Activated CD4-positive, alpha-beta T cell treated with anti-CD3 and anti-CD28 coated beads, Interleukin-2, amount 10 ng/mL, durations not matched to agents 7 days and 5 days (primary cell): Measurements from ENCODE around the gene SLX4IP. TPM values are rescaled to one million over a fixed set of nuclear protein-coding genes. Genes with fewer than 3 reads are reported as not detected.

Source experiments
- CTCF ChIA-PET: fragments of 350-600 bp; sonication (Branson Sonifier 250); formaldehyde crosslinking; loops from one replicate; lab custom pipeline; 2021; ENCODE audit warnings: antibody characterized with exemption; lab: Charles Lee
- POLR2A ChIA-PET: fragments of 350-600 bp; sonication (Branson Sonifier 250); formaldehyde crosslinking; loops from one replicate; lab custom pipeline; 2021; ENCODE audit warnings: antibody characterized with exemption; lab: Charles Lee
- DNase-seq: peaks from one replicate; pipeline ENCODE4 v3.0.0-alpha.2; 2020
- H3K27ac Mint-ChIP-seq: one replicate; pipeline ENCODE4 v1.8.0; 2021; ENCODE audit warnings: mild to moderate bottlenecking, moderate library complexity, mixed read lengths
- H3K27me3 Mint-ChIP-seq: one replicate; pipeline ENCODE4 v1.8.0; 2021; ENCODE audit warnings: mixed read lengths
- H3K36me3 Mint-ChIP-seq: one replicate; pipeline ENCODE4 v1.8.0; 2021; ENCODE audit warnings: low read depth, mixed read lengths
- H3K4me1 Mint-ChIP-seq: one replicate; pipeline ENCODE4 v1.8.0; 2021; ENCODE audit warnings: mixed read lengths
- H3K4me3 Mint-ChIP-seq: one replicate; pipeline ENCODE4 v1.8.0; 2021; ENCODE audit warnings: mild to moderate bottlenecking, moderate library complexity, mixed read lengths
- H3K9me3 Mint-ChIP-seq: one replicate; pipeline ENCODE4 v1.8.0; 2021; ENCODE audit warnings: mixed read lengths
- total RNA-seq, 2 experiments: library from RNA; stranded (reverse); gene quantifications; one replicate each; pipeline ENCODE4 v1.2.3, GENCODE V29; 2021

SLX4IP gene
- total RNA-seq, 2 experiments from 2014 or later: 9.2 to 9.5 TPM

- no peak overlapping the region for H3K4me3 Mint-ChIP-seq
- H3K27me3 Mint-ChIP-seq: no peaks in the 10 kb centered on the region
- H3K9me3 Mint-ChIP-seq: no peaks in the 10 kb centered on the region
- no peak overlapping the region for H3K27ac Mint-ChIP-seq
- peaks cover 33% of the 10 kb centered on the region for H3K4me1 Mint-ChIP-seq
- DNase-seq: no peak
- ChIA-PET CTCF (no interaction called here), POLR2A (no interaction called here)
- H3K36me3 Mint-ChIP-seq: peaks cover 5% of the 10 kb centered on the region
Observed at GRCh38 chr20:10492065-10492464, 57.0 kb downstream of the SLX4IP start.

- ChIA-PET POLR2A (no interaction called here), CTCF (no interaction called here)
- no peak overlapping the region for H3K4me3 Mint-ChIP-seq
- H3K9me3 Mint-ChIP-seq: no peaks in the 10 kb centered on the region
- no peak for DNase-seq
- peaks cover 5% of the 10 kb centered on the region for H3K36me3 Mint-ChIP-seq
- H3K27me3 Mint-ChIP-seq: no peaks in the 10 kb centered on the region
- peaks cover 33% of the 10 kb centered on the region for H3K4me1 Mint-ChIP-seq
- no peak overlapping the region for H3K27ac Mint-ChIP-seq
Observed at GRCh38 chr20:10492844-10493243, 57.7 kb downstream of the SLX4IP start.

- no peak for DNase-seq
- Mint-ChIP-seq H3K36me3 (peaks cover 5% of the 10 kb centered on the region), H3K4me1 (peaks cover 34% of the 10 kb centered on the region), H3K27me3 (no peaks in the 10 kb centered on the region), H3K27ac (no peak overlapping the region), H3K4me3 (no peak overlapping the region), H3K9me3 (no peaks in the 10 kb centered on the region)
- POLR2A ChIA-PET: no interaction called here
- CTCF ChIA-PET: no interaction called here
Observed at GRCh38 chr20:10495173-10495572, 60.1 kb downstream of the SLX4IP start.

GRCh38 chr20:10496465-10496864, 61.4 kb downstream of the SLX4IP start:
- H3K36me3 Mint-ChIP-seq: no peaks in the 10 kb centered on the region
- no peak overlapping the region for H3K4me3 Mint-ChIP-seq
- H3K27me3 Mint-ChIP-seq: no peaks in the 10 kb centered on the region
- DNase-seq: no peak
- H3K27ac Mint-ChIP-seq: no peak overlapping the region
- H3K9me3 Mint-ChIP-seq: no peaks in the 10 kb centered on the region
- CTCF ChIA-PET: no interaction called here
- H3K4me1 Mint-ChIP-seq: peaks cover 36% of the 10 kb centered on the region
- POLR2A ChIA-PET: no interaction called here

GRCh38 chr20:10497283-10497682, 62.2 kb downstream of the SLX4IP start:
- H3K4me1 Mint-ChIP-seq: peaks cover 44% of the 10 kb centered on the region
- H3K36me3 Mint-ChIP-seq: peaks cover under 1% of the 10 kb centered on the region
- DNase-seq: no peak
- no peak overlapping the region for H3K27ac Mint-ChIP-seq
- H3K9me3 Mint-ChIP-seq: no peaks in the 10 kb centered on the region
- no peak overlapping the region for H3K4me3 Mint-ChIP-seq
- POLR2A ChIA-PET: no interaction called here
- H3K27me3 Mint-ChIP-seq: no peaks in the 10 kb centered on the region
- CTCF ChIA-PET: no interaction called here

GRCh38 chr20:10497791-10498190, 62.7 kb downstream of the SLX4IP start:
- ChIA-PET CTCF (no interaction called here), POLR2A (no interaction called here)
- Mint-ChIP-seq H3K9me3 (no peaks in the 10 kb centered on the region), H3K4me1 (peaks cover 49% of the 10 kb centered on the region), H3K4me3 (no peak overlapping the region), H3K36me3 (peaks cover 5% of the 10 kb centered on the region), H3K27me3 (no peaks in the 10 kb centered on the region), H3K27ac (no peak overlapping the region)
- no peak for DNase-seq

GRCh38 chr20:10498200-10498599, 63.1 kb downstream of the SLX4IP start:
- no peak overlapping the region for H3K27ac Mint-ChIP-seq
- H3K27me3 Mint-ChIP-seq: no peaks in the 10 kb centered on the region
- POLR2A ChIA-PET: no interaction called here
- peaks cover 53% of the 10 kb centered on the region for H3K4me1 Mint-ChIP-seq
- peaks cover 8% of the 10 kb centered on the region for H3K36me3 Mint-ChIP-seq
- CTCF ChIA-PET: no interaction called here
- no peaks in the 10 kb centered on the region for H3K9me3 Mint-ChIP-seq
- H3K4me3 Mint-ChIP-seq: no peak overlapping the region
- DNase-seq: no peak

GRCh38 chr20:10501402-10501801, 66.3 kb downstream of the SLX4IP start:
- H3K36me3 Mint-ChIP-seq: peaks cover 8% of the 10 kb centered on the region
- no peaks in the 10 kb centered on the region for H3K9me3 Mint-ChIP-seq
- no peaks in the 10 kb centered on the region for H3K27me3 Mint-ChIP-seq
- peak; percentile 37 for DNase-seq
- peaks cover 42% of the 10 kb centered on the region for H3K4me1 Mint-ChIP-seq
- POLR2A ChIA-PET: no interaction called here
- H3K27ac Mint-ChIP-seq: peak overlapping the region; percentile 96
- CTCF ChIA-PET: no interaction called here
- peak overlapping the region; percentile 78 for H3K4me3 Mint-ChIP-seq

GRCh38 chr20:10502098-10502526, 67.0 kb downstream of the SLX4IP start:
- Mint-ChIP-seq H3K4me1 (peaks cover 44% of the 10 kb centered on the region), H3K4me3 (peak overlapping the region; percentile 78)
- CTCF ChIA-PET: no interaction called here

GRCh38 chr20:10504608-10504993, 69.5 kb downstream of the SLX4IP start:
- ChIA-PET POLR2A (no interaction called here), CTCF (interaction anchor here (1.9 kb wide), 1 partner anchor 10 kb away, joined by 5 read pairs; no protein-coding TSS in a partner anchor)
- H3K27me3 Mint-ChIP-seq: no peaks in the 10 kb centered on the region
- H3K4me1 Mint-ChIP-seq: peaks cover 39% of the 10 kb centered on the region
- H3K4me3 Mint-ChIP-seq: no peak overlapping the region
- DNase-seq: no peak
- H3K27ac Mint-ChIP-seq: no peak overlapping the region
- peaks cover 8% of the 10 kb centered on the region for H3K36me3 Mint-ChIP-seq
- H3K9me3 Mint-ChIP-seq: no peaks in the 10 kb centered on the region

More at GRCh38 chr20:10502098-10502526, 67.0 kb downstream of the SLX4IP start:
- Mint-ChIP-seq H3K36me3 (peaks cover 8% of the 10 kb centered on the region), H3K27me3 (no peaks in the 10 kb centered on the region), H3K27ac (peak overlapping the region; percentile 96), H3K9me3 (no peaks in the 10 kb centered on the region)
- POLR2A ChIA-PET: no interaction called here
- peak; percentile 37 for DNase-seq

- Mint-ChIP-seq H3K27ac (no peak overlapping the region), H3K36me3 (peaks cover 8% of the 10 kb centered on the region), H3K27me3 (no peaks in the 10 kb centered on the region), H3K4me1 (peaks cover 36% of the 10 kb centered on the region), H3K9me3 (no peaks in the 10 kb centered on the region), H3K4me3 (no peak overlapping the region)
- ChIA-PET CTCF (interaction anchor here (1.9 kb wide), 1 partner anchor 9 kb away, joined by 5 read pairs; no protein-coding TSS in a partner anchor), POLR2A (no interaction called here)
- no peak for DNase-seq
Observed at GRCh38 chr20:10504994-10505730, 70.1 kb downstream of the SLX4IP start.

- H3K27ac Mint-ChIP-seq: no peak overlapping the region
- DNase-seq: no peak
- ChIA-PET CTCF (no interaction called here), POLR2A (no interaction called here)
- peaks cover 8% of the 10 kb centered on the region for H3K36me3 Mint-ChIP-seq
- H3K27me3 Mint-ChIP-seq: no peaks in the 10 kb centered on the region
- H3K4me1 Mint-ChIP-seq: peaks cover 31% of the 10 kb centered on the region
- no peaks in the 10 kb centered on the region for H3K9me3 Mint-ChIP-seq
- H3K4me3 Mint-ChIP-seq: no peak overlapping the region
Observed at GRCh38 chr20:10505827-10506226, 70.7 kb downstream of the SLX4IP start.

GRCh38 chr20:10507052-10507451, 71.9 kb downstream of the SLX4IP start:
- no peak overlapping the region for H3K27ac Mint-ChIP-seq
- no peak for DNase-seq
- CTCF ChIA-PET: interaction anchor here (0.8 to 1.0 kb wide), 2 partner anchors 9 to 28 kb away, joined by 3 read pairs; no protein-coding TSS in a partner anchor

More at GRCh38 chr20:10507052-10507451, 71.9 kb downstream of the SLX4IP start:
- POLR2A ChIA-PET: interaction anchor here (0.7 kb wide), 1 partner anchor 20 kb away, joined by 3 read pairs; no protein-coding TSS in a partner anchor
- H3K36me3 Mint-ChIP-seq: peaks cover 13% of the 10 kb centered on the region
- H3K4me3 Mint-ChIP-seq: no peak overlapping the region
- H3K27me3 Mint-ChIP-seq: no peaks in the 10 kb centered on the region
- peaks cover 31% of the 10 kb centered on the region for H3K4me1 Mint-ChIP-seq
- no peaks in the 10 kb centered on the region for H3K9me3 Mint-ChIP-seq
